SK-N-SH treated with all-trans-retinoic acid at 6 μM for 48 hours (cell line): ENCODE data around the gene RNU6-7.

ENCODE experiments used
- ATAC-seq: fragments of 200-7000 bp; cut with Tn5 transposase; 3 replicates; pipeline ENCODE4 v1.9.1; 2020; ENCODE audit warnings: mild to moderate bottlenecking, moderate library complexity
- ARNTL ChIP-seq: fragments of 450-650 bp; formaldehyde crosslinking; IDR thresholded peaks from 2 replicates; pipeline ENCODE4 v1.5.0; 2020; ENCODE audit warnings: low read depth, mild to moderate bottlenecking, moderate library complexity, borderline replicate concordance
- BACH2 ChIP-seq: fragments of 250-450 bp; sonication (Bioruptor Pico); IDR thresholded peaks from 2 replicates; pipeline ENCODE4 v1.9.0; 2021; ENCODE audit warnings: mild to moderate bottlenecking, borderline replicate concordance
- CSDC2 ChIP-seq: fragments of 250-450 bp; sonication (Bioruptor Pico); IDR thresholded peaks from 2 replicates; pipeline ENCODE4 v1.5.0; 2020; ENCODE audit warnings: mild to moderate bottlenecking, moderate library complexity
- ESRRG ChIP-seq: fragments of 250-450 bp; sonication (Bioruptor Pico); IDR thresholded peaks from 2 replicates; pipeline ENCODE4 v1.6.1; 2021; ENCODE audit warnings: mild to moderate bottlenecking
- GLIS3 ChIP-seq: fragments of 250-450 bp; sonication (Bioruptor Pico); IDR thresholded peaks from 2 replicates; pipeline ENCODE4 v1.5.0; 2020; ENCODE audit warnings: mild to moderate bottlenecking, moderate library complexity
- ISL1 ChIP-seq: fragments of 250-450 bp; sonication (Bioruptor Pico); IDR thresholded peaks from 2 replicates; pipeline ENCODE4 v2.1.2; 2022; ENCODE audit warnings: mild to moderate bottlenecking, moderate library complexity
- OSR1 ChIP-seq: fragments of 250-450 bp; sonication (Bioruptor Pico); IDR thresholded peaks from 2 replicates; pipeline ENCODE4 v1.8.0; 2022; ENCODE audit warnings: moderate library complexity, mild to moderate bottlenecking, inconsistent platforms
- PPARA ChIP-seq: fragments of 250-450 bp; sonication (Bioruptor Pico); IDR thresholded peaks from 2 replicates; pipeline ENCODE4 v1.5.0; 2020; ENCODE audit warnings: mild to moderate bottlenecking, borderline replicate concordance
- RARB ChIP-seq: fragments of 250-450 bp; sonication (Bioruptor Pico); IDR thresholded peaks from 2 replicates; pipeline ENCODE4 v1.8.0; 2021; ENCODE audit warnings: mild to moderate bottlenecking, moderate library complexity
- TCF4 ChIP-seq: fragments of 250-450 bp; sonication (Bioruptor Pico); IDR thresholded peaks from 2 replicates; pipeline ENCODE4 v1.8.0; 2021; ENCODE audit warnings: mild to moderate bottlenecking, moderate library complexity, borderline replicate concordance
- TOX ChIP-seq: fragments of 250-450 bp; sonication (Bioruptor Pico); IDR thresholded peaks from 2 replicates; pipeline ENCODE4 v1.8.0; 2021; ENCODE audit warnings: mild to moderate bottlenecking, moderate library complexity, borderline replicate concordance
- ZC3H10 ChIP-seq: fragments of 250-450 bp; sonication (Bioruptor Pico); IDR thresholded peaks from 2 replicates; pipeline ENCODE4 v1.5.1; 2021; ENCODE audit warnings: mild to moderate bottlenecking, moderate library complexity
- ZFP30 ChIP-seq: fragments of 450-650 bp; formaldehyde crosslinking; IDR thresholded peaks from 2 replicates; pipeline ENCODE4 v1.5.0; 2022; ENCODE audit warnings: mild to moderate bottlenecking, moderate library complexity
- ZNF565 ChIP-seq: fragments of 450-650 bp; formaldehyde crosslinking; conservative IDR thresholded peaks from 2 replicates; pipeline ENCODE4 v1.5.0; 2020; ENCODE audit warnings: low read depth, mild to moderate bottlenecking, moderate library complexity
- ZNF70 ChIP-seq: fragments of 450-650 bp; formaldehyde crosslinking; IDR thresholded peaks from 2 replicates; pipeline ENCODE4 v1.5.0; 2020; ENCODE audit warnings: mild to moderate bottlenecking, moderate library complexity
- ZNF8 ChIP-seq: fragments of 450-650 bp; formaldehyde crosslinking; IDR thresholded peaks from 2 replicates; pipeline ENCODE4 v1.5.0; 2020; ENCODE audit warnings: mild to moderate bottlenecking, moderate library complexity
- TF ChIP-seq, protein P1 (sequence below): fragments of 250-450 bp; sonication (Bioruptor Pico); IDR thresholded peaks from 2 replicates; pipeline ENCODE4 v1.5.1; 2021; ENCODE audit warnings: mild to moderate bottlenecking, moderate library complexity
- TF ChIP-seq, protein P2 (sequence below): fragments of 250-450 bp; sonication (Bioruptor Pico); IDR thresholded peaks from 2 replicates; pipeline ENCODE4 v1.5.1; 2020; ENCODE audit warnings: low read depth, mild to moderate bottlenecking, moderate library complexity
- TF ChIP-seq, protein P3 (sequence below): fragments of 250-450 bp; sonication (Bioruptor Pico); IDR thresholded peaks from 2 replicates; pipeline ENCODE4 v1.8.0; 2021; ENCODE audit warnings: low read depth, mild to moderate bottlenecking, moderate library complexity, borderline replicate concordance
- TF ChIP-seq, protein P4 (sequence below): fragments of 250-450 bp; sonication (Bioruptor Pico); IDR thresholded peaks from 2 replicates; pipeline ENCODE4 v1.8.0; 2020; ENCODE audit warnings: mild to moderate bottlenecking, moderate library complexity, borderline replicate concordance
- TF ChIP-seq, protein P5 (sequence below): fragments of 250-450 bp; sonication (Bioruptor Pico); IDR thresholded peaks from 2 replicates; pipeline ENCODE4 v1.5.0; 2020; ENCODE audit warnings: mild to moderate bottlenecking, moderate library complexity

The RNU6-7 gene

DNA sequence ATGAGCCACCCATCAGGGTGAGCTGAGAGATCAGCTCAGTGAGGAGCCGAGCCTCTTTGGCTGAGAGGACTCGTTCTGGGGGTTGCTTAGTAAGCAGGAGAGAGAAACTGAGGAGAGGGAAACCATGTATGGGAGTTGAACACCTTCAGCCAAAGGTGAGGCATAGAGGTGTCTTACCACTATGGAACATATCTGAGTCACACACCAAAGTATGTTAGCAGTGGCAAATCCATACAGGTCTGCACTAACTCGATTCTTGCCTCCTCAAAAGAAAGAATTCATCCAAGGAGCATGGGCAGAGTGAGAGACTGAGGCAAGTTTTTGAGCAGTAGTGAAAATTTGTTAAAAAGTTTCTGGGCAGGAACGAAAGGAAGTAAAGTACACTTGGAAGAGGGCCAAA lies 47.9 kb downstream of the RNU6-7 start (continued):
- TF ChIP-seq, protein P1, sequence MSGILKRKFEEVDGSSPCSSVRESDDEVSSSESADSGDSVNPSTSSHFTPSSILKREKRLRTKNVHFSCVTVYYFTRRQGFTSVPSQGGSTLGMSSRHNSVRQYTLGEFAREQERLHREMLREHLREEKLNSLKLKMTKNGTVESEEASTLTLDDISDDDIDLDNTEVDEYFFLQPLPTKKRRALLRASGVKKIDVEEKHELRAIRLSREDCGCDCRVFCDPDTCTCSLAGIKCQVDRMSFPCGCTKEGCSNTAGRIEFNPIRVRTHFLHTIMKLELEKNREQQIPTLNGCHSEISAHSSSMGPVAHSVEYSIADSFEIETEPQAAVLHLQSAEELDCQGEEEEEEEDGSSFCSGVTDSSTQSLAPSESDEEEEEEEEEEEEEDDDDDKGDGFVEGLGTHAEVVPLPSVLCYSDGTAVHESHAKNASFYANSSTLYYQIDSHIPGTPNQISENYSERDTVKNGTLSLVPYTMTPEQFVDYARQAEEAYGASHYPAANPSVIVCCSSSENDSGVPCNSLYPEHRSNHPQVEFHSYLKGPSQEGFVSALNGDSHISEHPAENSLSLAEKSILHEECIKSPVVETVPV (CRISPR knock-in tag) = no peak
- no peak for TF ChIP-seq ZFP30 (CRISPR knock-in tag)

DNA sequence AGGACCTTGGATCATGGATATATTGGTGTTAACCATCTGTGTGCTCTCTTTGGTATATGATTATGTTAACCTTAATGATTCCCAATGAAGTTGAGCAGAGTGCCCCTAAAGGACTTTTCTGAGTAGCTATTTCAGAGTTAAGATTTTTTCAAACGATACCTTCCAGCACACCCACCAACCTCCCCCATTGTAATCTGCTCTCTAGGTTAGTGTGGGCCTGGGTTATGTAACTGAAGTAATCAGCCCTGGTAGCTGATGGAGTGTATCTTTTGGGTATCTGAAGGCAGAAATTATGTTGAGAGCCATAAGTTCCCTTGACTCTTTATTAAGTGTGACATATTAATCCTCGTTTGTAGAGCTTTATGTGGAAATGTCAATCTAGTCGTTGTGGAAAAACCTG lies 48.8 kb downstream of the RNU6-7 start:
- TF ChIP-seq, protein P2, sequence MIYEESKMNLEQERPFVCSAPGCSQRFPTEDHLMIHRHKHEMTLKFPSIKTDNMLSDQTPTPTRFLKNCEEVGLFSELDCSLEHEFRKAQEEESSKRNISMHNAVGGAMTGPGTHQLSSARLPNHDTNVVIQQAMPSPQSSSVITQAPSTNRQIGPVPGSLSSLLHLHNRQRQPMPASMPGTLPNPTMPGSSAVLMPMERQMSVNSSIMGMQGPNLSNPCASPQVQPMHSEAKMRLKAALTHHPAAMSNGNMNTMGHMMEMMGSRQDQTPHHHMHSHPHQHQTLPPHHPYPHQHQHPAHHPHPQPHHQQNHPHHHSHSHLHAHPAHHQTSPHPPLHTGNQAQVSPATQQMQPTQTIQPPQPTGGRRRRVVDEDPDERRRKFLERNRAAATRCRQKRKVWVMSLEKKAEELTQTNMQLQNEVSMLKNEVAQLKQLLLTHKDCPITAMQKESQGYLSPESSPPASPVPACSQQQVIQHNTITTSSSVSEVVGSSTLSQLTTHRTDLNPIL = no peak
- TF ChIP-seq, protein P3, sequence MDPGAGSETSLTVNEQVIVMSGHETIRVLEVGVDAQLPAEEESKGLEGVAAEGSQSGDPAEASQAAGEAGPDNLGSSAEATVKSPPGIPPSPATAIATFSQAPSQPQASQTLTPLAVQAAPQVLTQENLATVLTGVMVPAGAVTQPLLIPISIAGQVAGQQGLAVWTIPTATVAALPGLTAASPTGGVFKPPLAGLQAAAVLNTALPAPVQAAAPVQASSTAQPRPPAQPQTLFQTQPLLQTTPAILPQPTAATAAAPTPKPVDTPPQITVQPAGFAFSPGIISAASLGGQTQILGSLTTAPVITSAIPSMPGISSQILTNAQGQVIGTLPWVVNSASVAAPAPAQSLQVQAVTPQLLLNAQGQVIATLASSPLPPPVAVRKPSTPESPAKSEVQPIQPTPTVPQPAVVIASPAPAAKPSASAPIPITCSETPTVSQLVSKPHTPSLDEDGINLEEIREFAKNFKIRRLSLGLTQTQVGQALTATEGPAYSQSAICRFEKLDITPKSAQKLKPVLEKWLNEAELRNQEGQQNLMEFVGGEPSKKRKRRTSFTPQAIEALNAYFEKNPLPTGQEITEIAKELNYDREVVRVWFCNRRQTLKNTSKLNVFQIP = no peak
- TF ChIP-seq ZC3H10 (CRISPR knock-in tag) (no peak), PPARA (CRISPR knock-in tag) (no peak), ESRRG (CRISPR knock-in tag) (no peak), TOX (CRISPR knock-in tag) (no peak), CSDC2 (CRISPR knock-in tag) (no peak), ISL1 (no peak), ZFP30 (CRISPR knock-in tag) (no peak), ZNF70 (CRISPR knock-in tag) (no peak), TCF4 (CRISPR knock-in tag) (no peak), ZNF565 (CRISPR knock-in tag) (no peak), GLIS3 (CRISPR knock-in tag) (no peak)
- TF ChIP-seq, protein P4, sequence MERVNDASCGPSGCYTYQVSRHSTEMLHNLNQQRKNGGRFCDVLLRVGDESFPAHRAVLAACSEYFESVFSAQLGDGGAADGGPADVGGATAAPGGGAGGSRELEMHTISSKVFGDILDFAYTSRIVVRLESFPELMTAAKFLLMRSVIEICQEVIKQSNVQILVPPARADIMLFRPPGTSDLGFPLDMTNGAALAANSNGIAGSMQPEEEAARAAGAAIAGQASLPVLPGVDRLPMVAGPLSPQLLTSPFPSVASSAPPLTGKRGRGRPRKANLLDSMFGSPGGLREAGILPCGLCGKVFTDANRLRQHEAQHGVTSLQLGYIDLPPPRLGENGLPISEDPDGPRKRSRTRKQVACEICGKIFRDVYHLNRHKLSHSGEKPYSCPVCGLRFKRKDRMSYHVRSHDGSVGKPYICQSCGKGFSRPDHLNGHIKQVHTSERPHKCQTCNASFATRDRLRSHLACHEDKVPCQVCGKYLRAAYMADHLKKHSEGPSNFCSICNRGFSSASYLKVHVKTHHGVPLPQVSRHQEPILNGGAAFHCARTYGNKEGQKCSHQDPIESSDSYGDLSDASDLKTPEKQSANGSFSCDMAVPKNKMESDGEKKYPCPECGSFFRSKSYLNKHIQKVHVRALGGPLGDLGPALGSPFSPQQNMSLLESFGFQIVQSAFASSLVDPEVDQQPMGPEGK (CRISPR knock-in tag) = no peak
- TF ChIP-seq, protein P1 (CRISPR knock-in tag) = no peak
- TF ChIP-seq, protein P5, sequence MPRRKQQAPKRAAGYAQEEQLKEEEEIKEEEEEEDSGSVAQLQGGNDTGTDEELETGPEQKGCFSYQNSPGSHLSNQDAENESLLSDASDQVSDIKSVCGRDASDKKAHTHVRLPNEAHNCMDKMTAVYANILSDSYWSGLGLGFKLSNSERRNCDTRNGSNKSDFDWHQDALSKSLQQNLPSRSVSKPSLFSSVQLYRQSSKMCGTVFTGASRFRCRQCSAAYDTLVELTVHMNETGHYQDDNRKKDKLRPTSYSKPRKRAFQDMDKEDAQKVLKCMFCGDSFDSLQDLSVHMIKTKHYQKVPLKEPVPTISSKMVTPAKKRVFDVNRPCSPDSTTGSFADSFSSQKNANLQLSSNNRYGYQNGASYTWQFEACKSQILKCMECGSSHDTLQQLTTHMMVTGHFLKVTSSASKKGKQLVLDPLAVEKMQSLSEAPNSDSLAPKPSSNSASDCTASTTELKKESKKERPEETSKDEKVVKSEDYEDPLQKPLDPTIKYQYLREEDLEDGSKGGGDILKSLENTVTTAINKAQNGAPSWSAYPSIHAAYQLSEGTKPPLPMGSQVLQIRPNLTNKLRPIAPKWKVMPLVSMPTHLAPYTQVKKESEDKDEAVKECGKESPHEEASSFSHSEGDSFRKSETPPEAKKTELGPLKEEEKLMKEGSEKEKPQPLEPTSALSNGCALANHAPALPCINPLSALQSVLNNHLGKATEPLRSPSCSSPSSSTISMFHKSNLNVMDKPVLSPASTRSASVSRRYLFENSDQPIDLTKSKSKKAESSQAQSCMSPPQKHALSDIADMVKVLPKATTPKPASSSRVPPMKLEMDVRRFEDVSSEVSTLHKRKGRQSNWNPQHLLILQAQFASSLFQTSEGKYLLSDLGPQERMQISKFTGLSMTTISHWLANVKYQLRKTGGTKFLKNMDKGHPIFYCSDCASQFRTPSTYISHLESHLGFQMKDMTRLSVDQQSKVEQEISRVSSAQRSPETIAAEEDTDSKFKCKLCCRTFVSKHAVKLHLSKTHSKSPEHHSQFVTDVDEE = no peak
- ATAC-seq = no peak

DNA sequence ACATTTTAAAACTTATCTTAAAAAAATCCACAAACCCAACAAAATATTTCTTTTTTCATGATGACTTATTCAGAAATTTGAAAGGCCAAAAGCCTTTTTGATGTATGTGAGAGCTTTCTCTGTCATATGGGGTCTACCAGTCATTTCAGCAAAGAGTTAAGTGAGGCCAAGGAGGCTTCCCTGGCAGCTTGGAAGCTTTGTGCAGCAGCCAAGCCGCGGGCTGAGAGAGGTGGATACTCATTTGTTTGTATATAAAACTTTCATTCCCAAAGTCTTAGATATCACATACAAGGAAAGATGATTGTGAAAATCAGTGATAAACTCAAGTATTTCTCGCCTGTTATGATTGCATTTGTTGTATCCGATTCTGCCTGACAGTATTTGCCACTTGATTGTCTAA lies 49.7 kb downstream of the RNU6-7 start:
- ATAC-seq = no peak
- TF ChIP-seq OSR1 (CRISPR knock-in tag) (no peak), TOX (CRISPR knock-in tag) (no peak), GLIS3 (CRISPR knock-in tag) (no peak), PPARA (CRISPR knock-in tag) (no peak), CSDC2 (CRISPR knock-in tag) (no peak), ISL1 (no peak), BACH2 (no peak), ZNF70 (CRISPR knock-in tag) (no peak), ARNTL (CRISPR knock-in tag) (no peak), ZNF565 (CRISPR knock-in tag) (no peak), ESRRG (CRISPR knock-in tag) (no peak), ZC3H10 (CRISPR knock-in tag) (no peak), RARB (CRISPR knock-in tag) (no peak), TCF4 (CRISPR knock-in tag) (no peak), ZNF8 (CRISPR knock-in tag) (no peak)
- TF ChIP-seq, protein P1 (CRISPR knock-in tag) = no peak
- TF ChIP-seq, protein P4 (CRISPR knock-in tag) = no peak
- TF ChIP-seq, all 23 proteins: peak for 0
